Measurements from ENCODE around the gene EXOC3.

The EXOC3 gene

DNA sequence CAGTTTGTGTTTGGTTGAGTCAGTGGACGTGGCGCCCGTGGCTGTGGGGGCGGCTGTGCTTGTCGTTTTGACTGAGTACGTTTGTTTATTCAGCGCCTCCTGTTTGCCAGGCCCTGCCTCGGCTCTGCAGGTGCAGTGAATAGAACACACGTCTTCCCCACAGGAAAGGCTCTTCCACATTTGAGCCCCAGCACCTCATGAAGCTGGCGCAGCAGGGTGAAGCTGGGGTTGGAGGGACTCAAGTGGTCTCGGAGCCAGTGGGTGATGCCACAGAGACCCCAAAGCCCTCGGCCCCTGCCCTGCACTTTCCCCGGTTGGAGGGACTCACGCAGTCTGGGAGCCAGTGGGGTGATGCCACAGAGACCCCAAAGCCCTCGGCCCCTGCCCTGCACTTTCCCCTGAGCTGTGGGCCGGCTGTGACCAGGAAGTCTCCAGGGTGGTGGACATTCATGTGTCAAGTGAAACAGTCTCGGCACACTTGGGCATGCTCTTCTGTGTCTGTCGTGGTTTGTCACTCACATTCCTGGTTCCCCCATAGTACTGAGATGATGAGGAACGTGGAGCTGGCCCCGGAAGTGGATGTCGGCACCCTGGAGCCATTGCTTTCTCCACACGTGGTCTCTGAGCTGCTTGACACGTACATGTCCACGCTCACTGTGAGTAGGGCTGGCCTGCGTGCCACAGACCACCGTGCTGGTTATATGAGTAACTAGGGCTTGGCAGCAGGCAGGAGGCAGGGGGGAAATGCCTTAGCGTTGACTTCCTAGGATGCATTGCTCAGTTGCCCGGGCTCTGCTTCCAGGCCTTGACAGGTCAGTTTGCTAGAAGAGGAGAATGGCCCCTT lies 13.6 kb downstream of the EXOC3 start:
- DNase-seq (ENCODE audit: low read depth in 2 of 2): no peak

DNA sequence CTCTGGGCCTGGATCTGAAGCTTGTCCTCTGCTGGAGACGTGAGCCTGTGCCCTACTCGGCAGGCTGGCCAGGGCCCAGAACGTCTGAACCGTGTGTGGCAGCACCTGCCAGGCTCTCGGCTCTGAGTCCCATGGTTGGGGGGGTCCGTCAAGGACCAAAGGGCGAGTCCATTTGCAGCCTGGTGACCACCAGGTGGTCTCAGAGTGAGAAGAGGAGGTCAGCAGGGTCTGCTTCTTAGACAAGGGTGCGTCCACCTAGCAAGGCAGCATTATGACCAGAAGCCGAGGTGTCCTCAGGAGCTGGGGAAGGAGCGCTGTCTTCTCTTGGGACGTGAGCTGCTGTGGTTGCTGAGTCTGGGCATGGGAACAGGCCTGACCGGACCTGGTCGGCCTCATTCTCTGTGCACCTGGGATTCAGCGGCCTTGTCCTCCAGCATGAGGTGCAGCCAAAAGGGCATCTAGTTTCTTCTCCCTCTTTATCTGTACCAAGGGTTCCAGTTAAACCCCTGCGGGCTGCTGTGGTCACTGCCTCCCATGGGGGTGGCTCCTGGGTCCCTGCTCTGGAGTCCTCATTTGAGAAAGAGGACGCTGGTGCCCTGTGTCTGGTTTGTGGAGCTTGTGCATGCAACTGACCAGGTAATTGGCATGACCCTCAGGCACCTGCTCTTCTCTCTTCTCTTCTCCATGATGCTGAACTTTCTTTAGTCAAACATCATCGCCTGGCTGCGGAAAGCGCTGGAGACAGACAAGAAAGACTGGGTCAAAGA lies 14.4 kb downstream of the EXOC3 start:
- no peak for DNase-seq (ENCODE audit: low read depth in 2 of 2)

DNA sequence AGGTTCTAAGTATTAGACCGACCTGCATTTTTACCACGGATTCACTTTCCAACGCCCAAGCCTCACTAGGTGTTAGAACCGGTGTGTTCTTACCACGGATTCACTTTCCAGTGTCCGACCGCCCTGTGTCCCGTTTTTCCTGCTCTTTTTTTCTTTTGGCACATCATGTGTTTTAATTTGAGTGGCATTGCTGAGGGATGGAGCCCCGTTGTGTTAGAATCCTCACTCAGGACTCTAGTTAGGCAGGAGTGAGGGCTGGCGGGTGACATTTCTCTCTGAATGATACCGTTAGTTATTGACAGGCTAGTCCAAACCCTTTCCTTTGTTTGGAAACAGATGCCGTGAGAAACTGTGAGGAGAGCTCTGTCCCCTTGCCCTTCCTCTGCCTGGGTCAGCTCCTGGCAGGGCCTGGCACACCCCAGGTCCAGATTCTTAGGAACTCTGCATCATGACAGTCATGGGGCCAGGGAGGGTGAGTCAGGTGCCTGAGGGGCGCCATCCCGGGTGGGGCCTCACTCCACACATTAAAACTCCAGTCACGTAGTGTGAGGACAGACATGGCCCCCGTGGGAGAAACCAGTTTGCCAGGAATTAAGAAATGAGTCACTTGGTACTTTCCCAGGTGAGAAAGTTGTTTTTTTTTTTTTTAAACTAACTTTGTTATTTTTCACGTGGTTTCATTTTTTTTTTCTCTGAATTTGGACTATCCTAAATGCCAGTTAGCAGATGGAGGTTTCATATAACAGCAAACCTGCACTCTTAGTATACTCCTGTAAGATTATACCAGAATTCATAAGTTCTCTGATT lies 15.8 kb downstream of the EXOC3 start:
- peak in 1 of 2 donors; percentile 45 for DNase-seq (ENCODE audit: low read depth in 2 of 2)

DNA sequence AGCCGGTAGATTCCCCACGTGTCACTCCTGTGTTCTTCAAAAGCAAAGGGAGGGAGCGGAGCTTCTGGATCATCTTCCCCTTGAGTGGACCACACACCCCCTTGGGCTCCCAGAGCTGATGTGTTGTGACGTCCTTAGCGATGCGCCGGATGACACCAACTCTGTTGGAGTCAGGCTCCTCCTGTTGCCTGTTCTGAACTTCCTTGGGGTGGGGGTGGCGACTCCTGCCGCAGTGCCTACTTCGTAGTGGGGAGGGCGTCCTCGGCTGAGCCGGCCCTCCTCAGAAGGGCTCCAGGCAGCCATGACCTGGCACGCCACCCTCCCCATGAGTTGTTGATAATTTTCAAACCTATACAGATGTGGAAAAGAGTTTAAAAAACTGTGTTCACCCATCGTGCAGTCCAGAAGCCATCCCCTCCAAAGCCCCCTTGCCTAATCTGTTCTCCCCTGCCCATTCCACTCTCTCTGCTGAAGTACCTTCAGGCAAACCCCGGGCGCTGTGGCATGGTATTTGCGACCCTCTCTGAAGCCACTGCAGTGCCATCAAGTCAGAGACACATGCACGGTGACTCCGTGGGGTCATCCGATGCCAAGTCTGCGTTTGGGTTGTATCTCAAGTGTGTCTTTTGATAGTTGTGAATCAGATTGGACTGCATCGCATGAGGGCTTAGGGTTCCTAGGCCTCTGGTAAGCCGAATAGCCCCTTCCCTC lies 16.7 kb downstream of the EXOC3 start:
- DNase-seq (ENCODE audit: low read depth in 2 of 2): no peak

DNA sequence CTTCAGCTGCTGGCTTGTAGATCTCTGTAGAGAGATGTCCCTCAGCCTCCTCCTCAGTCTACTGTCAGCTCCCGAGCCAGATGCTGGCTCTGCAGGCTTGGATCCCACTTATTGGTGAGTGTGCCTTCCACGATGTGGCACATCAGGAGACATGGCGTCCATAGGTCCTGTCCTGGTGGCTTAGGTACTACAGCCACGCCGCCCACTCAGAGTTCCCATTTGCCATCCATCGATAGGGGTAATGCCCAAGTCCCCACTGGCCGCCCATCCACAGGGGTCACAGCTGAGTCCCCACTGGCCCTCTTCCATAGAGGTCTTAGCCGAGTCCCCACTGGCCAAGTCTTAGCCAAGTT lies 17.3 kb downstream of the EXOC3 start:
- no peak for DNase-seq (ENCODE audit: low read depth in 2 of 2)

DNA sequence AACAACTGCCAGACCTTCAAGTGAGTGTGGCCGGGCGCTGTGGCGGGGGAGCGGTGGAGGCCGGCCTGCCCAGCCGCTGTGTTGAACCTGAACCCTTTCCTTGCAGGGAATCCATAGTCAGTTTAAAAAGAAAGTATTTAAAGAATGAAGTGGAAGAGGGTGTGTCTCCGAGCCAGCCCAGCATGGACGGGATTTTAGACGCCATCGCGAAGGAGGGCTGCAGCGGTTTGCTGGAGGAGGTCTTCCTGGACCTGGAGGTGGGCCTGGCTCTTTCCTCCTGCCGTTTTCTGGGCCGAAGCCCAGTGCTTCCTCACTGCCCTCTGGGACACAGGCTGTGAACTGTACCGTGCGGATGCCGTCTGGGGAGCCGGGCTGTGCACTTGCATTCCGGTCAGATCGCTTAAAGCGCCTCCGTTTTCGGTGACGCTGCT lies 19.1 kb downstream of the EXOC3 start:
- no peak for DNase-seq (ENCODE audit: low read depth in 2 of 2)

DNA sequence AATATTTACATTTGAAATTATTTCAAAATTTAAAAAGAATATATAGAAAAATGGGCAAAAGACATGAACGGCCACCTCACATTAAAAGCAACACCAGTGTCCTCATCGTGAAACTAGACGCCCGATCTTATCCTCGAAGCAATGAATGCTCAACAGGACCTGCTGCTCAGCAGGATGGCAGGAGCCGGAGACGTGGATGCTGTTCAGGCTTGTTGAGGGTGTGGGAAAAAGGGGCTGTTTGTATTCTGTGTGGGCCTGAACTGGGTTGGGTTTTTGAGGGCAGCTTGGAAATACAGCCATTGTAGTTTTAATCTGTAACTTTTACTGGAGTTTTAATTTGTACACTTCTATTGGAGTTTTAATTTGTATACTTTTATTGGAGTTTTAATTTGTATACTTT lies 20.3 kb downstream of the EXOC3 start:
- DNase-seq (ENCODE audit: low read depth in 2 of 2): no peak

DNA sequence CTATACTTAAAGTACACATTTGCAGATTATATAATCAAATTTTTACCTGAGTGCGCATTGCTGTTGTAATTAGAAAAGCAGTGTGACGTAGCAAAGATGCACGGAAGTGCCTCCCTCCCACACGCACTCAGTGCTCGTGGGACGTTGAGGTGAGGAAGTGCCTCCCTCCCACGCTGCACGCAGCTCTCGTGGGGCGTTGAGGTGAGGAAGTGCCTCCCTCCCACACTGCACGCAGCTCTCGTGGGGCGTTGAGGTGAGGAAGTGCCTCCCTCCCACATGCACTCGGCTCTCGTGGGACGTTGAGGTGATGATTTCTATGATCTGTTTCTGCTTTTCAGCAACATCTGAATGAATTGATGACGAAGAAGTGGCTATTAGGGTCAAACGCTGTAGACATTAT lies 21.0 kb downstream of the EXOC3 start:
- peak; percentile 77 to 93 for DNase-seq (ENCODE audit: low read depth in 2 of 2)

DNA sequence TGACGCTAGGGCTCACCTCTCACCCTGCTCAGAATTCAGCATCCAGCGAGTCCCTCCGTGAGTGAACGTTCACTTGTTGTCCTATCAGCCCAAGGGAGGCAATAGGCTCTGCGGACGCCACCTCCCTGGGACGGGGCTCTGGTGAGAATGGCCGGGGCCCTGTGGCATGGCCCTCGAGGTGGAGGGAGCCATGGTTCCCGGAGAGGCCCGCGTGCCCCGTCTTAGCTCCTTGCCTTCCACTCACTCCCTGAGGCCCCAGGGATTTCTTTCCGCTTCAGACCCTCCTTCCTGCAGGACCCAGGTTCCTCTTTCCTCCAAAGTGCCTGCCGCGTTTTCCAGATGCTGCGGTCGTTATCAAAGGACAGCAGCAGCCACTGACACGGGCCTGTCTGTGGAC lies 21.5 kb downstream of the EXOC3 start:
- DNase-seq (ENCODE audit: low read depth in 2 of 2): no peak

DNA sequence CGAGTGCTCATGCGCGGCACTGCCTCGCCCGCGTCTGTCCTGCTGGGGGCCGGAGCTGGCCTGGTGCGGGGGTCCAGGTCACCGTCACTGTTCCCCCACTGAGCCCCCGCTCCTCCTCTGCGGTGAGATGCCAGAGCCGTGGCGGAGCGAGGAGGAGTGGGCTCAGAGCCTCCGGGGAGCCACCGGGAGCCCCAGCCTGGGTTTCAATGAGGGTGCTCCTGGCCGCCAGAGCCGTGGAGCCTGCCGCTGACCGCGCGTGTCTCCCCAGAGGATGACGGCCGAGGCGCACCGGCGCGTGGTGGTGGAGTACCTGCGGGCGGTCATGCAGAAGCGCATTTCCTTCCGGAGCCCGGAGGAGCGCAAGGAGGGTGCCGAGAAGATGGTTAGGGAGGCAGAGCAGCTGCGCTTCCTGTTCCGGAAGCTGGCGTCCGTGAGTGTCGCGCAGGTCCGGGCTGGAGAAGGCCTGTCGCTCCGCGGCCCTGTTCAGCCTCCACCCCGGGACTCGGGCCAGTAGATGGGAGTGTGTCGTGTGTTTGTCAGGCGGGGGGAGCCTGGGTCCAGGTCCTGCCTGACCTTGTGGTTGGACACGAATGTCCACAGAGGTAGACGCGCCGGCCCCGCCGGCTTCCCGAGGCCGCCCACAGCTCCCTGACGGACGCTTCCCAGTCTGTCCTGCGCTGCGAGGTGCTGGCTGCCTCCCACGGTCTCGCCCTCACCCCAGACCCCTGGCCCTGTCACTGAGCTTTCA lies 22.0 kb downstream of the EXOC3 start:
- DNase-seq (ENCODE audit: low read depth in 2 of 2): no peak

DNA sequence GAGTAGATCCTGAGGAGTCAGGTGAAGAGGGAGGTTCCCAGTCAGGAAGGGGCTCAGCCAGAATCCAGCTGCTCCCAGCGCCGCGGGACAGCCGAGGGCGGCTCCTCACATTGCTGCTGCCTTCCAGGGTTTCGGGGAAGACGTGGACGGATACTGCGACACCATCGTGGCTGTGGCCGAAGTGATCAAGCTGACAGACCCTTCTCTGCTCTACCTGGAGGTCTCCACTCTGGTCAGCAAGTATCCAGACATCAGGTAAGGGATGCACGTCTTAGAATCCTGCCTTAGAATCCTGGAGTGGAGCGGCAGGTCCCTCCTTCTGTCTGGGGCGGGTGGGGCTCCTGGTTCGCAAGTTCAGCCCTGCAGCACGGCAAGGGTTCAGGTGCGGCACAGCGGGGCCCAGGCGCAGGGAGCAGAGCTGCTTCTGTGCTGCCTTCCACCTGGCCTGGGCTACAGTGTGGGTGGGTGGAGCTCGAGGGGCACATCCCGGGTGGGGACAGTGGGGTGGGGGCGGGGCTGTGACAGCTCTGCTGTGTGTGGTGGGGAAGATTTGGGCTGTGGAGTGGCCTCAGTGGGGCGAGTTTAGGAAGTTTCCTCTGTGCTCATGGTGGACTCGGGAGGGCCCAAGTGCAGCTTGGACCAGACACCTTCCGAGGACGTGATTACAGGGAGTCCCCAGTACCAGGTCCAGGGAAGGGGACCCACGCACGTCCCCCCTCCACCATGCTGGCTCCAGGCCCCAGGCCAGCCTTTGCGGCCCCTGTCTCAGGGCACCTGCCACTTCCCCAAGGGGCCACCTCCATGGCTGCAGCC lies 22.8 kb downstream of the EXOC3 start:
- DNase-seq (ENCODE audit: low read depth in 2 of 2): no peak

DNA sequence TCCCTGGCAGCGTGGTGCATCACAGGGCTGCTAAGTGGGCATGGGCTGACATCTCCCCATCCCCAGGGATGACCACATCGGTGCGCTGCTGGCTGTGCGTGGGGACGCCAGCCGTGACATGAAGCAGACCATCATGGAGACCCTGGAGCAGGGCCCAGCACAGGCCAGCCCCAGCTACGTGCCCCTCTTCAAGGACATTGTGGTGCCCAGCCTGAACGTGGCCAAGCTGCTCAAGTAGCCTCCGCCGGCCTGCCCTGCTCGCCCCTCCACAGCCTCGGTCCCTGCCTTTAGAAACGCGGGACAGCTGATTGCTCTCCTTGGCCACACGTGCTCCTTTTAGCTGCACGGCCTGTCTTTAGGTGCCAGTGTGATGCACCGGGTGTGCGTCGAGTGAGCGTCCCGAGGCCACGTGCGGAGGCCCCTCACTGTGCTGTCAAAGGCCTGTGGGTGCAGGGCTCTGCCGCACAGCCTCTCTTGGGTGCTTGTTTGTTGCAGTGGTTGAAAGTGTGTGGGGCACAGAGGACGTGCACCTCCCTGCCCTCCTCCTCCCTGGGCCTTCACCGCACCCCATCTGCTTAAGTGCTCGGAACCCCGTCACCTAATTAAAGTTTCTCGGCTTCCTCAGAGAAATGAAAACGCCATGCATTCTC lies 23.8 kb downstream of the EXOC3 start:
- no peak for DNase-seq (ENCODE audit: low read depth in 2 of 2)

DNA sequence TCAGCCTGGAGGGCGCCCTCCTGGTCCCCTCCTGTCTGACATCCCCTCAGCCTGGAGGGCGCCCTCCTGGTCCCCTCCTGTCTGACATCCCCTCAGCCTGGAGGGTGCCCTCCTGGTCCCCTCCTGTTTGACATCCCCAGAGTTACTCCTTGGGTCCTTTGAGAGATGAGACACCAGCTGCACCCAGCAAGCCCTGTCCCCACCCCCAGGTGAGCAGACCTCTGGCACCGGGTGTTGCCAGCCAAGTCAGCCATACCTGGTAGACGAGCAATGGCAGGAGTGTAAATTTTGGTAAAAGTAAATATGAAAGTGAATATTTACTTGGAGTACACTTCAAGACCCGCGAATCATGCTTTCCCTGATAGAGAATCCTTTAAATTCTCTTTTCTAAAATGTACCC lies 25.4 kb downstream of the EXOC3 start:
- DNase-seq (ENCODE audit: low read depth in 2 of 2): no peak

DNA sequence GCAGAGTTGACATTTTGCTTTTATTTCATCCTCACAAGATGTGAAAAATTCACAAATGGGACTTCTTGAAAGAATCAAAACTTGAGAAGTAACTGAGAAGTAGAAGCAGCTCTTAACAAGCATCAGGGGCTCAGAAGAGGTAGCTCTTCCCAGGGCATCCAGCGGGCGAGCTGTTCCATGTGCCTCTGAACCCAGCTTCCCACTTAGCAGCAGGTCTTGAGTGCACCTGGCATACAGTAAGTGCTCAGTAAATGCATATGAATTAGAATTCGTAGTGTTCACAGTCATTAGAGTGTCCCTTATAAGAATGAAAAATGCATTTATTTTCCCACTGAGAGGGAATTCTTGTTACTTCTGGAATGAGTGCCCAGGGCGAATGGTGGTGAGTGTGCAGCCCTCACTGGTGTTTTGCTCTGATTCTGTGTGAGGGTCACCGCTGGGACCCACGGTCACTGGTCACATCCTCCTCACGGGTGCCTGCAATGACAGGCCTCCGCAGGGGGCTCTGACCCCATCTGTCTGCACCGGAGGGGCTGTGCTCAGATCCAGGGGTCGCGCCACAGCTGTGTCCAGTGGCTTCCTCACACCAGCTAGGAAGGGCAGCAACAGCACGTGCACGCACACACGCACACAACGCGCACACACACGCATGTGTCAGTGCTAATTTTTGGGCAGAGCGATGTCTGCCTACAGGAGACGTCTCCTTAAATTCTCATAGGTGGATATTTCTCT lies 26.9 kb downstream of the EXOC3 start:
- DNase-seq (ENCODE audit: low read depth in 2 of 2): no peak

DNA sequence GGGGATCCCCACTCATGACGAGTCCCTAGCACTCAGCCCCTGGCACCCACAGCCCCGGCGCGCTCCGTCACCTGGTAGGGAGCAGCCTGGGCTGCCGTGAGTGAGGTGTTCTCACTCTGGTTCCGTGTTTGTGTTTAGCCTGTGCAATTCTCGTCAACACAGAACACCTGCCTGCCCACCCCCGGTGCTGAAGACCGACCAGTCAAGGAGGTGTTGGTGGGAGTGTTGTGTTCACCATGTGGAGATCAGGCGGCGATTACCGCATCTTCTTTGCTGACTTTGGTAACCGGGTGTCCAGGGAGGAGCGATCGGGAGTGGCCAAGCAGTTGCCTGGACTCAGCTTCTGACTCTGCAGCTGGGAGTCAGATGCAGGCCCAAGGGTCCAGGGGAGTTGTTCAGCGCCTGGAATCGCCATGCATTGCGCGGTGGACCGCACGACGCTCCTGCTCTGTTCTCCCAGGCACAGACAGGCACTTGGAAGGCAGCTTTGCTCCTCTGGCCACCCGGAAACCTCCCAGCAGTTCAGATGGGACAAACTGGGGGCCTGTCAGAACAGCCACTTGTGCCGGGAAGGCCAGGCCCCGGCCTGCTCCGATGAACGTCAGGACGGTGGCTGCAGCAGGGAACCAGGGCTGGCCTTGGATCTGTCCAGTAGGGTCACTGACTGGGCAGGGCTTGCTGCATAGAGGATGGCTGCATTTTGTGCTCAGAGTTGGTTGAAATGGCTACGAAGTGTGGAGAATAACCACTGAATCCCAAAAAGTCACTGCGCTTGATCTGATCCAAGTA lies 28.2 kb downstream of the EXOC3 start:
- no peak for DNase-seq (ENCODE audit: low read depth in 2 of 2)

DNA sequence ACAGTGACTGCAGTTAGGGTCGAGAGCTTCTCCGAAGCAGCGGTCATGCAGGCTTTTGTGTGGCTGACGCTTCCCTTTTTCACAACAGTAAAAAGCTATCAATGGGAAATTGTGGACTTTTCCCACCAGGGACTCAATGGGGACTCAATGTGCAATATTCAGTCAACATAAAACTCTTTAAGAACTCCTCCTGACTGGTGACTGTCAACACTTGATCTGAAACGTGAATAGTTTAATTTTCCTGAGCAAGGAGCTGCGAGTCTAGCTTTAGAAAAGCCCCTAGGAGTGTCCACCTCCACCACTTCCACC lies 28.7 kb downstream of the EXOC3 start:
- no peak for DNase-seq (ENCODE audit: low read depth in 2 of 2)

DNA sequence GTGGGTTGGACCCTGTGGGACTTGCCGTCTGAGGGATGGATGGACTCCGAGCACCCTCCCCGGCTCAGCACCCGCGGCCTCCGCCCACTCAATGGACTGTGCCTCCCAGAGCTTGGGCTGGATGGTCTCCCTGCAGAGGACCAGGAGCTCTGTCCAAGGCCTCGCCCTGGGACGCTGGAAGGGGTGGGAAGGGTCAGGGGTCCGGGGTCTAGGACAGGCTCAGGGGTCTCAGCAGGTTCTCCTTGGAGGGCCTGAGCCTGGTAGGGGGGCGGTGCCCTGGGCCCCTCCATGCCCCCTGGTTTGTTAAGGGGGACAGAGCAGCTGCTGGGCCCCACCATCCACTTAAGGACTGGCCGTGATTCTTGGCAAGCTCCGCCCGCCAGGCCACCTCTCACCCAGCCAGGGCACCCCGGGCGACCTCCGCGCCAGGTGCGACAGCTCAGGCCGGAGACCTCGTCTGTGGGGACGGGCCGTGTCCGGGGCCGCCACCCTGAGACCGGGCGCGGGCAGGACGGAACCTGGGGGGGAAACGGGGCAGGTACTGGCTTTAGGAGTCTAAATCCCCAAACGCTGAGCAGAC lies 29.2 kb downstream of the EXOC3 start:
- DNase-seq (ENCODE audit: low read depth in 2 of 2): no peak
